Muscle layer of colon (tissue), 2 donors: ENCODE results near the gene YAP1.

ENCODE experiments used
- H3K27ac ChIP-seq: one replicate; pipeline ENCODE4 v1.7.0; 2013; ENCODE audit warnings: low read depth, mild to moderate bottlenecking, low read length, moderate library complexity
- H3K27me3 ChIP-seq, 2 donors: one replicate each; pipeline ENCODE4 v1.7.0; 2013; ENCODE audit warnings: low read length in 2 of 2, mild to moderate bottlenecking in 2 of 2; ENCODE audit not compliant: insufficient read depth in 2 of 2, control insufficient read depth in 1 of 2
- H3K36me3 ChIP-seq: one replicate; pipeline ENCODE4 v1.7.0; 2013; ENCODE audit warnings: mild to moderate bottlenecking, low read length; ENCODE audit not compliant: insufficient read depth
- H3K4me1 ChIP-seq: one replicate; pipeline ENCODE4 v1.7.0; 2013; ENCODE audit warnings: mild to moderate bottlenecking, low read length; ENCODE audit not compliant: insufficient read depth
- H3K4me3 ChIP-seq, 2 donors: one replicate each; pipeline ENCODE4 v1.7.0; 2013; ENCODE audit warnings: low read length in 2 of 2, low read depth in 1 of 2, mild to moderate bottlenecking in 1 of 2, moderate library complexity in 1 of 2
- H3K9ac ChIP-seq: one replicate; pipeline ENCODE4 v1.7.0; 2013; ENCODE audit warnings: low read length
- H3K9me3 ChIP-seq: one replicate; pipeline ENCODE4 v1.7.0; 2013; ENCODE audit warnings: mild to moderate bottlenecking, low read length
- donor health status: abdominal sarcoma.
- donor health status: Adenocarcinoma of cecum.

Gene YAP1

DNA sequence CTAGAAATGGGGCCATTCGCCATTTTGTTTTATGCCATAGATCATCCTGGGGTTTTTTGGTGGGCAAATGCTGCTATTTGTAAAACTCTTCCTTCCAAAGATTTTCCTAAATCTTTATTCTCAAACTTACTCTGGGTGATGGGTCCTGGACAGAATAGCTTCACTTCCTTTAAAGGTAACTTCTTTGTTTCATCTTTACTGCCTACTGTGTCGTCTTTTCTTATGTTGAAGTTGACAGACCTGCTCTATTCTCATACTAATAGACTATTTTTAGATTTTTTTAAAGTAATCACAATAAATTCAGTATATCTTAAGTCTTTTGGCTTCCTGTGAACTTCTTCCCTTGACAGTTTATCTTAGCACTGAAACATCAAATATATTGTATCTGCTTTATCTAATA is 98.6 kb downstream of the YAP1 start:
- no peak overlapping the region for H3K4me3 ChIP-seq
- H3K36me3 ChIP-seq: peaks cover 8% of the 10 kb centered on the region
- H3K27me3 ChIP-seq: no peaks in the 10 kb centered on the region
- H3K9me3 ChIP-seq: no peaks in the 10 kb centered on the region
- no peak overlapping the region for H3K9ac ChIP-seq
- H3K4me1 ChIP-seq: peaks cover 20% of the 10 kb centered on the region
- H3K27ac ChIP-seq: no peak overlapping the region

DNA sequence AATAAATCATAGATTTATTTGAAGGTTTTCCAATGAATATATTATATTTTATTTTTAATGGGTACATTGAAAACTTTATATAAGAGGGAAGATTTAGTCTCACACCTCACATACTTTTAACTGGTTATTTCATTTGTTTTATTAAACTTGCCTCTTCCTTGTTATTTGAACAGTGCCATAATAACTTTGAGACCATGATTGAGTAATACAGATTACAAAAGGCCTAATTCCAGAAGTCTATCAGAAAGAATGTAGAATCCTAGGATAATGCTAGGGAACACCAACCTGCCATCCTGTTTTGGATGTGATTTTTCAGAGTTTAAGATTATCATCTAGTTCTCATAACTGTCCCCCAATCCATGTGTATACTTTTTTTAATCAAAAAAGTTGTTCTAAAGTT is 104.4 kb downstream of the YAP1 start:
- Histone ChIP-seq H3K9me3 (no peaks in the 10 kb centered on the region), H3K36me3 (no peaks in the 10 kb centered on the region)

DNA sequence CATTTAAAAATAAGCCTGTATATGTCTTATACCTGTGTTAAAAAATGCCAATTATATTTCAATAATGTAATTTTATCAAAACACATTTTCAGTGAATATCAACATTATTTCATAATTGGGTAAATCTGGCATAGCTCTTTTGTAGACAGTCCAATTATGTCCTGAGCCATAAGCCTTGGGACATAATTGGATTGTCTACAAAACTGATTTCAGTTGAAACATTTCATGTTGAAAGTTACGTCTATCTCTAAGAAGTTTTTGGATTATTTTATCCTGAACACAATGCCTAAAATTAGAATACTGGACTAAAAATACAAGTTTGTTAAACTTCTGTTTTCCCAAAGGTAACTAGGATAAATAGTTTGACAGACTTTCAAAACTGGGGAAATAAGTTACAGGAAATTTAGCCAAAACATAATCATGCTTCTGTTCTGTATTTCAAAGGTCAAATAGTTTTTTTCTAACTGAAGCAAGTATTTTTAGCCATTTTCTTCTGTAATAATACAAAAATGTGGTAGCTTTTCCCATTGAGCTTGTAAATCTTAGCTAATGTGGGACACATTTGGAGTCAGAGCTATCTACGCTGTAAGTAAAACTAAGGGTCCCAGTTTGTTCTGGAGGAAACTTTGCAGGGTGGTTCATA is 106.3 kb downstream of the YAP1 start:
- H3K36me3 ChIP-seq: no peaks in the 10 kb centered on the region
- H3K9ac ChIP-seq: no peak overlapping the region
- H3K4me3 ChIP-seq: no peak overlapping the region
- no peaks in the 10 kb centered on the region for H3K9me3 ChIP-seq
- H3K27ac ChIP-seq: no peak overlapping the region
- H3K4me1 ChIP-seq: peaks cover 5% of the 10 kb centered on the region
- H3K27me3 ChIP-seq: no peaks in the 10 kb centered on the region

More for the DNA sequence above, 104.4 kb downstream of the YAP1 start:
- Histone ChIP-seq H3K27me3 (no peaks in the 10 kb centered on the region), H3K4me3 (no peak overlapping the region), H3K4me1 (peaks cover 5% of the 10 kb centered on the region), H3K9ac (no peak overlapping the region), H3K27ac (no peak overlapping the region)

- no peaks in the 10 kb centered on the region for H3K9me3 ChIP-seq
- peaks cover 12% of the 10 kb centered on the region for H3K36me3 ChIP-seq
- H3K27ac ChIP-seq: no peak overlapping the region
Measured at GRCh38 chr11:102220728-102221467, 110.7 kb downstream of the YAP1 start.

DNA sequence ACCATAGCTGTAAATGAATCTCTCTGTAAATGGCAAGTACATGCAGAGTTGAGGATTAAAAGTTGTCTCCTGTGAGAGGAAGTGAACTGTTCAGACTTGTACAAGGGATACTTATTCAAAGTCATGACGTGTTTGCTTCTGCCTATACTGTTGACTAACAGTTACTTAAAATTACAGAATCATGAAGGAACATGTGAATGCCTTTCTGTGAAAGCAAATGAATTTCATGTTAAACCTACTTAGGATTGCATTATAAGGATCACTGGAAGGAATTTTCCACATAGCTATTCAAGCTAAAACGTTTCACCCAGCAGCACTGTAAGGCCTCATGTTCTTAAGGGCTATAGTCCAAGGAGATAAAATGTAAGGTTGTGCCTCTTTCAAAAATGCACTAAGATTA is 113.6 kb downstream of the YAP1 start:
- Histone ChIP-seq H3K4me1 (peaks cover 8% of the 10 kb centered on the region), H3K27ac (no peak overlapping the region), H3K27me3 (no peaks in the 10 kb centered on the region)

More at GRCh38 chr11:102220728-102221467, 110.7 kb downstream of the YAP1 start:
- Histone ChIP-seq H3K4me3 (no peak overlapping the region), H3K4me1 (peaks cover 12% of the 10 kb centered on the region), H3K9ac (no peak overlapping the region), H3K27me3 (no peaks in the 10 kb centered on the region)

DNA sequence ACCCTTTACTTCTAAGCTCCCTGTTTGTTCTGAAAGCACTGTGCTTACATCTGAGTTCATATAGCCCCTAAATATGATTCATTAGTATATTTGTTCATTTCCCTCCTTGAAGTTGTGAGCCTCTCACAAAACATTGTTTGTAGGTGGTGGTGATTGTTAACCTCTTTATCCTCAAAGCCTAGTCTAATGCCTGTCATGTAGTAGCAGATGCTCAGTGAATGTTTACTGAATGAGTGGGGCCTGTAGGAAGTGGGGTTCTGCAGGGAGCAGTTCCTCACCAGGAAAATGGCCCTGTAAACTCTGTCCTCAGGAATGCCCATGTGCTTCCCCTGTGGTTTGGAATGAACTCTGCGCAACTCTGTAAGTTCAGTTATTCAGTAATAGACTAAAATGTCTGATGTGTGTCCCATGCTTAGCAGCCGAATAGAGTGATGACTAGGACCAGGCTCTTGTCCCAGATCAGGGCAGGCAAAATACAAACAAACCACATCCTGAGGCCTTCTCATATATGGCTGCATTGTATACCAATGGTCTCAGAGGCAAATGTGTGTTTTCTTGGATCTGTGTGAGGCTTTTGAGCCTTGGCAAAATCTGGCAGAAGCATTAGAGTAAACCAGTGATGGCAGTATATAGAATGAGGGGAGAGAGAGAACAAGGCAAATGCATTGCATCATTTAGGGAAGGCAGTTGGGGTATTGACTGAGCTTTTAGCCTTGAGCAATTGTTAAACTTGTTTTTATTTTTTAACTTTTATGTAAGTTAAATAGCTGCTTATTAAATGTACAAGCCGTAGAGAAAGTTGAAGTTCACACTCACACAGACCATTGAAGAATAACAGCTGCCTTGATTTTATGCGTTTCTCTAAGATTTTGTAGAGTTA is 115.7 kb downstream of the YAP1 start:
- H3K4me1 ChIP-seq: peaks cover 14% of the 10 kb centered on the region
- peaks cover 33% of the 10 kb centered on the region for H3K36me3 ChIP-seq
- no peaks in the 10 kb centered on the region for H3K27me3 ChIP-seq
- H3K9ac ChIP-seq: no peak overlapping the region
- H3K9me3 ChIP-seq: no peaks in the 10 kb centered on the region
- no peak overlapping the region for H3K27ac ChIP-seq
- H3K4me3 ChIP-seq: no peak overlapping the region

More for the DNA sequence above, 113.6 kb downstream of the YAP1 start:
- Histone ChIP-seq H3K9me3 (no peaks in the 10 kb centered on the region), H3K9ac (no peak overlapping the region), H3K4me3 (no peak overlapping the region), H3K36me3 (peaks cover 26% of the 10 kb centered on the region)

GRCh38 chr11:102226702-102227490 is 116.6 kb downstream of the YAP1 start:
- H3K9me3 ChIP-seq: no peaks in the 10 kb centered on the region
- H3K4me3 ChIP-seq: no peak overlapping the region
- H3K36me3 ChIP-seq: peaks cover 33% of the 10 kb centered on the region
- H3K27ac ChIP-seq: no peak overlapping the region
- H3K4me1 ChIP-seq: peaks cover 14% of the 10 kb centered on the region
- H3K27me3 ChIP-seq: no peaks in the 10 kb centered on the region
- H3K9ac ChIP-seq: no peak overlapping the region

GRCh38 chr11:102229510-102230123 is 119.4 kb downstream of the YAP1 start:
- Histone ChIP-seq H3K9me3 (no peaks in the 10 kb centered on the region), H3K4me1 (peaks cover 8% of the 10 kb centered on the region), H3K4me3 (no peak overlapping the region), H3K27ac (no peak overlapping the region), H3K27me3 (no peaks in the 10 kb centered on the region), H3K9ac (no peak overlapping the region), H3K36me3 (peaks cover 25% of the 10 kb centered on the region)

DNA sequence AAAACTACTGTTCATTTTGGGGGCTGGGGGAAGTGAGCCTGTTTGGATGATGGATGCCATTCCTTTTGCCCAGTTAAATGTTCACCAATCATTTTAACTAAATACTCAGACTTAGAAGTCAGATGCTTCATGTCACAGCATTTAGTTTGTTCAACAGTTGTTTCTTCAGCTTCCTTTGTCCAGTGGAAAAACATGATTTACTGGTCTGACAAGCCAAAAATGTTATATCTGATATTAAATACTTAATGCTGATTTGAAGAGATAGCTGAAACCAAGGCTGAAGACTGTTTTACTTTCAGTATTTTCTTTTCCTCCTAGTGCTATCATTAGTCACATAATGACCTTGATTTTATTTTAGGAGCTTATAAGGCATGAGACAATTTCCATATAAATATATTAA is 119.9 kb downstream of the YAP1 start:
- no peak overlapping the region for H3K9ac ChIP-seq
- H3K4me1 ChIP-seq: peaks cover 8% of the 10 kb centered on the region
- peaks cover 25% of the 10 kb centered on the region for H3K36me3 ChIP-seq
- no peaks in the 10 kb centered on the region for H3K27me3 ChIP-seq
- no peak overlapping the region for H3K27ac ChIP-seq
- no peaks in the 10 kb centered on the region for H3K9me3 ChIP-seq
- no peak overlapping the region for H3K4me3 ChIP-seq

GRCh38 chr11:102230911-102231310 is 120.7 kb downstream of the YAP1 start:
- peaks cover 21% of the 10 kb centered on the region for H3K36me3 ChIP-seq
- no peak overlapping the region for H3K27ac ChIP-seq
- no peak overlapping the region for H3K4me3 ChIP-seq
- no peaks in the 10 kb centered on the region for H3K27me3 ChIP-seq
- H3K9ac ChIP-seq: no peak overlapping the region
- no peaks in the 10 kb centered on the region for H3K9me3 ChIP-seq
- H3K4me1 ChIP-seq: peaks cover 8% of the 10 kb centered on the region
